PC-3 (cell line): ENCODE results near the gene OTUB1. TPM values are rescaled to one million over a fixed set of nuclear protein-coding genes. Genes with fewer than 3 reads are reported as not detected.

Experiments
- ATAC-seq: fragments of 200-7000 bp; cut with Tn5 transposase; 2 replicates; pipeline ENCODE4 v1.9.1; 2020; ENCODE audit warnings: mild to moderate bottlenecking, moderate library complexity
- BruUV-seq: library from RNA; stranded (reverse); fragments of 400-500 nt; replicated peaks from 2 replicates; lab custom pipeline; 2021; lab: Mats Ljungman, UMichigan
- CTCF ChIA-PET: fragments of 300-600 bp; sonication (Branson Sonifier 250); formaldehyde crosslinking; loops from one replicate; lab custom pipeline; 2022; ENCODE audit warnings: antibody characterized with exemption; lab: Charles Lee
- POLR2A ChIA-PET: fragments of 300-600 bp; sonication (Branson Sonifier 250); formaldehyde crosslinking; loops from one replicate; lab custom pipeline; 2022; ENCODE audit warnings: antibody characterized with exemption; ENCODE audit not compliant: unreplicated experiment; lab: Charles Lee
- DNase-seq: peaks from one replicate; pipeline ENCODE4 v3.0.0-alpha.2; 2015
- H2AFZ ChIP-seq: fragments of 300-600 bp; sonication (generic); 2 replicates; pipeline ENCODE4 v1.6.0; 2016; ENCODE audit warnings: antibody characterized with exemption, low read length
- H3F3A ChIP-seq: fragments of 300-600 bp; sonication (generic); one replicate; pipeline ENCODE4 v1.6.0; 2017; ENCODE audit warnings: antibody characterized with exemption, low read length, control low read depth, mild to moderate bottlenecking; ENCODE audit not compliant: unreplicated experiment
- H3K27ac ChIP-seq: fragments of 300-600 bp; sonication (generic); 2 replicates; pipeline ENCODE4 v1.5.1; 2016; ENCODE audit warnings: mild to moderate bottlenecking, low read length
- H3K27me3 ChIP-seq: fragments of 300-600 bp; sonication (generic); 2 replicates; pipeline ENCODE4 v1.6.1; 2016; ENCODE audit warnings: low read length, mixed read lengths
- H3K36me3 ChIP-seq: fragments of 300-600 bp; sonication (generic); 2 replicates; pipeline ENCODE4 v1.6.1; 2016; ENCODE audit warnings: low read depth, mixed run types, low read length, mixed read lengths
- H3K4me1 ChIP-seq: fragments of 300-600 bp; sonication (generic); 2 replicates; pipeline ENCODE4 v1.5.1; 2016; ENCODE audit warnings: low read length; ENCODE audit not compliant: insufficient read depth
- H3K4me2 ChIP-seq: fragments of 300-600 bp; sonication (generic); 2 replicates; pipeline ENCODE4 v1.6.0; 2016; ENCODE audit warnings: low read length
- H3K4me3 ChIP-seq: fragments of 300-600 bp; sonication (generic); 2 replicates; pipeline ENCODE4 v1.5.1; 2016; ENCODE audit warnings: mild to moderate bottlenecking, low read length, mixed read lengths
- H3K79me2 ChIP-seq: fragments of 300-600 bp; sonication (generic); 2 replicates; pipeline ENCODE4 v1.6.1; 2017; ENCODE audit warnings: low read length, mixed read lengths
- H3K9ac ChIP-seq: fragments of 300-600 bp; sonication (generic); 2 replicates; pipeline ENCODE4 v1.6.0; 2016; ENCODE audit warnings: mild to moderate bottlenecking, low read length
- H3K9me2 ChIP-seq: fragments of 300-600 bp; sonication (generic); replicated peaks from 2 replicates; pipeline ENCODE4 v1.6.1; 2016; ENCODE audit warnings: mixed run types, low read length, mixed read lengths
- H3K9me3 ChIP-seq: fragments of 300-600 bp; sonication (generic); 2 replicates; pipeline ENCODE4 v1.6.1; 2016; ENCODE audit warnings: low read length, mixed read lengths
- H4K20me1 ChIP-seq: fragments of 300-600 bp; sonication (generic); 2 replicates; pipeline ENCODE4 v1.6.1; 2016; ENCODE audit warnings: low read length, mixed read lengths
- EZH2 ChIP-seq: fragments of 300-600 bp; sonication (generic); IDR thresholded peaks from one replicate; pipeline ENCODE4 v1.6.1; 2017; ENCODE audit warnings: antibody characterized with exemption, mild to moderate bottlenecking, low read length; ENCODE audit not compliant: unreplicated experiment
- EZH2phosphoT487 ChIP-seq: fragments of 300-600 bp; sonication (generic); IDR thresholded peaks from 2 replicates; pipeline ENCODE4 v1.6.1; 2018; ENCODE audit warnings: mild to moderate bottlenecking, antibody characterized with exemption, low read length, borderline replicate concordance
- intact Hi-C: fragments of 100-400 bp; cut with micrococcal nuclease; formaldehyde crosslinking; loops from 2 replicates; pipeline ENCODE4 v1.9.0; 2023
- total RNA-seq: library from RNA; depleted of rRNA; stranded (reverse); fragments of >200 nt; gene quantifications from 2 replicates; pipeline ENCODE4 v1.2.3, GENCODE V29; 2014
- TF ChIP-seq, protein P1 (sequence below): fragments of 300-600 bp; sonication (generic); conservative IDR thresholded peaks from 2 replicates; pipeline ENCODE4 v1.5.1; 2017; ENCODE audit warnings: antibody characterized with exemption, low read depth, mild to moderate bottlenecking, low read length

The OTUB1 gene
- total RNA-seq, 1 experiment from 2014 or later = 129 TPM

DNA sequence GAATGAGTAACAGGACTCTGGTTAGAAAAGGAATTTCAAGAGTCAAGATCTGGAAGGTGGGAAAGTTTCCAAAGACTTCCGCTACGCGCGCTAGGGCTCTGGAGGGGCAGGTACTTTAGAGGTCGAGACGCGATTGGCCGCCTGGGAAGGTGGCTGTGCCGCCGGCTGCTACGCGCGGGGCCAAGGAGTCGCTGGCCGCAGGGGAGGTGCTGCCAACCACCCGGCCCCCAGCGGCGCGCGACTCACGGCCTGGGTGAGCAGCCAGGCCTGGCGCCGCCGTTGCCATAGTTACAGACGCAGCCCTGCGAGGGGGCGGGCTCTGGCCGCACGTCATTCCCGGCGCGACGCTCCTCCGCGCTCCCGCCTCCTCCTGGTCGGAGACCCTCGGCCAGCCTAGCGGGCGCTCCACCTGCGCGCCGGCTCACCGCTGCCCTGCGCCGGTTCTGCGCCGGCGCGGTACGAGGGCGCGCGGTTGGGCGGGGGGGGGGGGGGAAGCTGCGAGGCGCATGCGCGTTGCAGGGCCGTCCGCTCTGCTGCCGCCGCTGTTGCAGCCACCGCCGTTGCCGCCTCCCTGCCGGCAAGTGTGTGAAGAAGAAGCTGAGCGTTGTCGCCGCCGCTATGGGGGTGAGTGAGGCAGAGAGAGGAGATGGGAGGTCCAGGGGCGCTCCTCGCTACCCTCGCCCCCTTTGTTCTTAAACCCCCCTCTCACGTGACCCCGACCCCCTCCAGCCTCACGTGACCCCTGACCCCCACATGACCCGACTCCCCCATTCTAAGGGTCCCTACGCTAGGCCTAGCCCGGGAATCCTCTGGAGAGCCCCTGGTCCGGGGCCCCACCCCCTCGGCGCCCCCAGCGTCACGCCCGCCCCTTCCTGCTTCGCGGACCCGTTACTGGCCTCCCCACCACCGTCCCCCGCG is 47.5 kb upstream of the OTUB1 start, which contains the start of gene NAA40:
NAA40 (plus strand) TSS at position 524 of the 918 bp plus-strand sequence; CDS start at position 619, 95 bp downstream.
- Histone ChIP-seq H3K9me3 (no peaks in the 10 kb centered on the region), H3K9ac (peak within 1 kb of the TSS; percentile 87), H3K27me3 (no peaks in the 10 kb centered on the region), H3K4me3 (peak within 1 kb of the TSS; percentile 95), H3F3A (no peaks in the 10 kb centered on the region), H3K9me2 (no peaks in the 10 kb centered on the region), H3K4me2 (peak within 1 kb of the TSS; percentile 100), H3K36me3 (peaks cover 4% of the 10 kb centered on the region; the same call in 1 of the 2 replicates), H4K20me1 (peaks cover 5% of the 10 kb centered on the region; the same call in 1 of the 2 replicates), H3K4me1 (peaks cover 14% of the 10 kb centered on the region), H3K79me2 (peaks cover 49% of the 10 kb centered on the region), H2AFZ (peak within 1 kb of the TSS; percentile 93), H3K27ac (peak within 1 kb of the TSS; percentile 8)
- BruUV-seq = no TSS peak
- DNase-seq = peak; percentile 99
- peak; percentile 95 for ATAC-seq
- ChIA-PET POLR2A (no interaction called here), CTCF (interaction anchor here (0.5 to 1.9 kb wide), 5 partner anchors 7 to 379 kb away, joined by 3 to 8 read pairs (median 5); partner anchors contain the start of genes MARK2 and PRDX5)
- TF ChIP-seq EZH2 (no peak), EZH2phosphoT487 (peak; percentile 84)
- intact Hi-C loops = loop anchor here (2.0 kb wide), 1 partner anchor 98 kb away; no protein-coding TSS in a partner anchor

DNA sequence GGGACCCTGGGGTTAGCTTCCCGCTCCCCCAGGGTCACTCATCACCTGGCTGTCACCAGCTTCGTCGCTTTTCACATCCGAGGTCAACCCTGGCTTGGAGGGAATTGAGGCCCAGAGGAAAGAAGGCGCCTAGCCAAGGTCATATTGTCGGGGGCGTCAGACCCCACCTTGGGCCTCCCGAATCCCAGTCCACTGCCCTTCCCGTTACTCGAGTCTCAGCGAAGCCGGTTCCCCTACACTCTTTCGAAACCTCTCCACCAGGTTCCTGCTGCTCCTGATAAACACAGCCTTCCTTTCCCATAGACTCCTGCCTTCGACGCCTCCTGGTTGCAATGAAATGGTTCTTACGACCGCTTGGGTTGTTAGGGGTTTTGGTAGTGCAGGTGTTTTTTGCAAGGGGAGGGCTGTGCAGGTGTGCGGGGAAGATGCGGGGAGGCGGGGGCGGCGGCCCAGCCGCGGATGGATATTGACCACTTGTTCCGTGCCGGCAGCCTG is 46.8 kb upstream of the OTUB1 start:
- peak overlapping the region; percentile 100 for H3K4me2 ChIP-seq
- CTCF ChIA-PET = interaction anchor here (0.5 to 1.9 kb wide), 4 partner anchors 9 to 378 kb away, joined by 3 to 8 read pairs (median 6); partner anchors contain the start of genes MARK2 and PRDX5
- peak overlapping the region; percentile 87 for H3K9ac ChIP-seq
- ATAC-seq (no peak), DNase-seq (peak; percentile 37)
- H3K27me3 ChIP-seq = no peaks in the 10 kb centered on the region
- H3K4me1 ChIP-seq = peaks cover 14% of the 10 kb centered on the region
- H4K20me1 ChIP-seq = peaks cover 5% of the 10 kb centered on the region; the same call in 1 of the 2 replicates
- intact Hi-C loops = loop anchor here (2.0 kb wide), 1 partner anchor 99 kb away; no protein-coding TSS in a partner anchor
- H3K4me3 ChIP-seq = peak overlapping the region; percentile 95
- POLR2A ChIA-PET = no interaction called here
- H2AFZ ChIP-seq = peak overlapping the region; percentile 93
- no peak overlapping the region for H3K27ac ChIP-seq
- H3K36me3 ChIP-seq = peaks cover 4% of the 10 kb centered on the region; the same call in 1 of the 2 replicates
- H3K9me3 ChIP-seq = no peaks in the 10 kb centered on the region
- BruUV-seq = no TSS peak
- H3F3A ChIP-seq = no peaks in the 10 kb centered on the region
- H3K9me2 ChIP-seq = no peaks in the 10 kb centered on the region
- no peak for TF ChIP-seq EZH2phosphoT487
- TF ChIP-seq, protein P1, sequence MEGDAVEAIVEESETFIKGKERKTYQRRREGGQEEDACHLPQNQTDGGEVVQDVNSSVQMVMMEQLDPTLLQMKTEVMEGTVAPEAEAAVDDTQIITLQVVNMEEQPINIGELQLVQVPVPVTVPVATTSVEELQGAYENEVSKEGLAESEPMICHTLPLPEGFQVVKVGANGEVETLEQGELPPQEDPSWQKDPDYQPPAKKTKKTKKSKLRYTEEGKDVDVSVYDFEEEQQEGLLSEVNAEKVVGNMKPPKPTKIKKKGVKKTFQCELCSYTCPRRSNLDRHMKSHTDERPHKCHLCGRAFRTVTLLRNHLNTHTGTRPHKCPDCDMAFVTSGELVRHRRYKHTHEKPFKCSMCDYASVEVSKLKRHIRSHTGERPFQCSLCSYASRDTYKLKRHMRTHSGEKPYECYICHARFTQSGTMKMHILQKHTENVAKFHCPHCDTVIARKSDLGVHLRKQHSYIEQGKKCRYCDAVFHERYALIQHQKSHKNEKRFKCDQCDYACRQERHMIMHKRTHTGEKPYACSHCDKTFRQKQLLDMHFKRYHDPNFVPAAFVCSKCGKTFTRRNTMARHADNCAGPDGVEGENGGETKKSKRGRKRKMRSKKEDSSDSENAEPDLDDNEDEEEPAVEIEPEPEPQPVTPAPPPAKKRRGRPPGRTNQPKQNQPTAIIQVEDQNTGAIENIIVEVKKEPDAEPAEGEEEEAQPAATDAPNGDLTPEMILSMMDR = no peak
- TF ChIP-seq EZH2 = no peak
- H3K79me2 ChIP-seq = peaks cover 56% of the 10 kb centered on the region

DNA sequence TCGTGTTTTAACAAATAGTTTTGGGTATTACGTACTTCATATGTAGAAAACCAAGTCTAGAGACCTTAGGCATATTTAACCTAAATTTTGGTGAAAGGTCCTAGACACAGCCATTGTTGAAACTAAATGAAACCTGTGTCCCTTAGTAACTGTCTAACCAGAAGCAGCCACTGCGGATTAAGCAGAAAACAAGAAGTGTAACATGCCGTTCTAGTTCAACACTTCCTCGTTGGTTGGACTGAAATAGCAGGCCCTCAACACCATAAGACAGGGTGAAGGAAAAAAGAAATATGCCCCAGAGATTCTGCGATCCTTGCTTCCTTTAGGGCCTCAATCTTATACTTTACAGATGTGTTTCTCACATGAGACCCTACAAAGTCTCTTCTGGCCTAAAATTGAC is 45.5 kb upstream of the OTUB1 start:
- H3K79me2 ChIP-seq = peaks cover 63% of the 10 kb centered on the region
- ATAC-seq (no peak), DNase-seq (no peak)
- H3K4me1 ChIP-seq = peaks cover 14% of the 10 kb centered on the region
- no peaks in the 10 kb centered on the region for H3K27me3 ChIP-seq
- no peaks in the 10 kb centered on the region for H3F3A ChIP-seq
- TF ChIP-seq, protein P1 = no peak
- TF ChIP-seq EZH2phosphoT487 = no peak
- TF ChIP-seq EZH2 = no peak
- no peak overlapping the region for H3K27ac ChIP-seq
- ChIA-PET CTCF (no interaction called here), POLR2A (no interaction called here)
- H3K4me3 ChIP-seq = peak overlapping the region; percentile 95; the same call in 1 of the 2 replicates
- H3K9me3 ChIP-seq = no peaks in the 10 kb centered on the region
- no peaks in the 10 kb centered on the region for H3K9me2 ChIP-seq
- intact Hi-C loops = no loop called here
- peaks cover 5% of the 10 kb centered on the region; the same call in 1 of the 2 replicates for H4K20me1 ChIP-seq
- TSS peak; percentile 38 for BruUV-seq
- peak overlapping the region; percentile 100; the same call in 1 of the 2 replicates for H3K4me2 ChIP-seq
- H3K36me3 ChIP-seq = peaks cover 4% of the 10 kb centered on the region; the same call in 1 of the 2 replicates
- H3K9ac ChIP-seq = no peak overlapping the region
- no peak overlapping the region for H2AFZ ChIP-seq
